Naive thymus-derived CD4-positive, alpha-beta T cell (primary cell): ENCODE measurements around the gene COBLL1. TPM values are rescaled to one million over a fixed set of nuclear protein-coding genes. Genes with fewer than 3 reads are reported as not detected.

Experiments
- ATAC-seq: fragments of 150-1000 bp; cut with Tn5 transposase; 2 replicates; pipeline ENCODE4 v1.10.0; 2021; ENCODE audit warnings: mild to moderate bottlenecking, moderate library complexity
- CTCF ChIA-PET: fragments of 350-600 bp; sonication (Branson Sonifier 250); formaldehyde crosslinking; loops from one replicate; lab custom pipeline; 2021; ENCODE audit warnings: antibody characterized with exemption; lab: Charles Lee
- POLR2A ChIA-PET: fragments of 350-600 bp; sonication (Branson Sonifier 250); formaldehyde crosslinking; loops from one replicate; lab custom pipeline; 2021; ENCODE audit warnings: antibody characterized with exemption, inconsistent platforms; lab: Charles Lee
- DNase-seq, 9 donors: peaks; one replicate each; pipeline versions ENCODE4 v3.0.0 to v3.0.0-alpha.2; 2020 to 2022; ENCODE audit warnings: mixed read lengths in 1 of 9
- H3K27ac ChIP-seq: one replicate; pipeline ENCODE4 v1.7.0; 2013; ENCODE audit warnings: mild to moderate bottlenecking, low read depth, low read length, moderate library complexity
- H3K27me3 ChIP-seq, 2 donors: one replicate each; pipeline ENCODE4 v1.7.0; 2013; ENCODE audit warnings: low read length in 2 of 2, mild to moderate bottlenecking in 2 of 2, moderate library complexity in 2 of 2; ENCODE audit not compliant: control insufficient read depth in 2 of 2, insufficient read depth in 2 of 2
- H3K36me3 ChIP-seq, 3 experiments: 1 replicate in 2 of 3; 2 replicates in 1 of 3; pipeline ENCODE4 v1.7.0; 2013; ENCODE audit warnings: low read length in 3 of 3, mild to moderate bottlenecking in 3 of 3, moderate library complexity in 1 of 3; ENCODE audit not compliant: insufficient read depth in 3 of 3, control insufficient read depth in 2 of 3
- H3K4me1 ChIP-seq, 2 donors: one replicate each; pipeline ENCODE4 v1.7.0; 2013; ENCODE audit warnings: low read length in 2 of 2, mild to moderate bottlenecking in 2 of 2, moderate library complexity in 1 of 2; ENCODE audit not compliant: control insufficient read depth in 2 of 2, insufficient read depth in 2 of 2
- H3K4me3 ChIP-seq: 2 replicates; pipeline ENCODE4 v1.7.0; 2013; ENCODE audit warnings: mild to moderate bottlenecking, low read length
- H3K9me3 ChIP-seq, 3 experiments: 1 replicate in 2 of 3; 2 replicates in 1 of 3; pipeline ENCODE4 v1.7.0; 2013; ENCODE audit warnings: low read length in 3 of 3; ENCODE audit not compliant: control insufficient read depth in 2 of 3
- H3K27ac Mint-ChIP-seq, 9 donors: one replicate each; pipeline ENCODE4 v1.8.0; 2020 to 2022; ENCODE audit warnings: mixed read lengths in 9 of 9, mild to moderate bottlenecking in 8 of 9, moderate library complexity in 5 of 9, inconsistent platforms in 2 of 9
- H3K27me3 Mint-ChIP-seq, 5 donors: one replicate each; pipeline ENCODE4 v1.8.0; 2021 to 2022; ENCODE audit warnings: mixed read lengths in 5 of 5, mild to moderate bottlenecking in 1 of 5
- H3K36me3 Mint-ChIP-seq, 5 donors: one replicate each; pipeline ENCODE4 v1.8.0; 2020 to 2022; ENCODE audit warnings: mixed read lengths in 5 of 5, mild to moderate bottlenecking in 3 of 5, inconsistent platforms in 1 of 5
- H3K4me1 Mint-ChIP-seq, 7 donors: one replicate each; pipeline ENCODE4 v1.8.0; 2020 to 2022; ENCODE audit warnings: mixed read lengths in 7 of 7, mild to moderate bottlenecking in 3 of 7, inconsistent platforms in 1 of 7
- H3K4me3 Mint-ChIP-seq, 10 donors: one replicate each; pipeline ENCODE4 v1.8.0; 2020 to 2022; ENCODE audit warnings: mild to moderate bottlenecking in 10 of 10, mixed read lengths in 10 of 10, moderate library complexity in 6 of 10, inconsistent platforms in 2 of 10
- H3K9me3 Mint-ChIP-seq, 11 donors: one replicate each; pipeline ENCODE4 v1.8.0; 2020 to 2022; ENCODE audit warnings: mixed read lengths in 11 of 11, mild to moderate bottlenecking in 4 of 11, inconsistent platforms in 1 of 11, moderate library complexity in 1 of 11
- intact Hi-C, 2 donors: fragments of 100-400 bp; cut with micrococcal nuclease; formaldehyde crosslinking; loops; one replicate each; pipeline ENCODE4 v1.15.1; 2023
- polyA plus RNA-seq, 2 donors: library from polyadenylated mRNA; unstranded; fragments of 300-500 nt; fragmentation: Illumina TruSeq; gene quantifications; one replicate each; pipeline ENCODE4 v1.2.3, GENCODE V29; 2021
- total RNA-seq, 6 experiments: library from RNA in 5 of 6; stranded (reverse) in 5 of 6; gene quantifications; 1 replicate in 5 of 6; 2 replicates in 1 of 6; pipeline ENCODE4 v1.2.3 and lab custom pipeline; 2021 to 2026

Gene COBLL1
- total and polyA plus RNA-seq, 7 experiments from 2014 or later: 0.22 to 8.0 (median 0.57) TPM; not detected in 2

DNA sequence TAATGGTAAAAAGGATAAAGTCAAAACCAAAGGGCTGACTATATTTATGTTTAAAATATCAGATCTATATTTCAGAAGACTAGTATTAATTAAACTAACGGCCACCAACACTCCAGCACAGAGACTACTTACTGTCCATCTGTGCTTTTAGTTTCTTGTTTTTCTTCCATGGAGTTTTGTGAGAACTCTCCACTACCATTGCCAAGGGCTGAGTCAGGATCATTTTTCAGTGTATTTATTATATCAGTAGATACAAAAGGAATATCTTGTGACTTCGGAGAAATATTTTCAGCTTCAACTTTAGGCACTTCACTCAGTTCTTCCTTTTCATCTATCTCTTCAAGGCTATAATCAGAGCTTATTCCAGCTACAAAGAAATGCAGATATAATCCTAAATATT is 141.2 kb downstream of the COBLL1 start:
- Histone ChIP-seq H3K27me3 (no peaks in the 10 kb centered on the region), H3K27ac (no peak overlapping the region), H3K9me3 (no peaks in the 10 kb centered on the region), H3K4me1 (no peaks in the 10 kb centered on the region), H3K4me3 (no peak overlapping the region), H3K36me3 (no peaks in the 10 kb centered on the region)
- intact Hi-C loops: no loop called here
- ATAC-seq (no peak), DNase-seq (no peak)
- ChIA-PET CTCF (no interaction called here), POLR2A (no interaction called here)
- Mint-ChIP-seq H3K4me3 (no peak overlapping the region), H3K36me3 (no peaks in the 10 kb centered on the region), H3K27me3 (no peaks in the 10 kb centered on the region), H3K9me3 (peaks cover 0 to 4% (median 0%) of the 10 kb centered on the region in 11 donors), H3K4me1 (no peaks in the 10 kb centered on the region), H3K27ac (no peak overlapping the region)

DNA sequence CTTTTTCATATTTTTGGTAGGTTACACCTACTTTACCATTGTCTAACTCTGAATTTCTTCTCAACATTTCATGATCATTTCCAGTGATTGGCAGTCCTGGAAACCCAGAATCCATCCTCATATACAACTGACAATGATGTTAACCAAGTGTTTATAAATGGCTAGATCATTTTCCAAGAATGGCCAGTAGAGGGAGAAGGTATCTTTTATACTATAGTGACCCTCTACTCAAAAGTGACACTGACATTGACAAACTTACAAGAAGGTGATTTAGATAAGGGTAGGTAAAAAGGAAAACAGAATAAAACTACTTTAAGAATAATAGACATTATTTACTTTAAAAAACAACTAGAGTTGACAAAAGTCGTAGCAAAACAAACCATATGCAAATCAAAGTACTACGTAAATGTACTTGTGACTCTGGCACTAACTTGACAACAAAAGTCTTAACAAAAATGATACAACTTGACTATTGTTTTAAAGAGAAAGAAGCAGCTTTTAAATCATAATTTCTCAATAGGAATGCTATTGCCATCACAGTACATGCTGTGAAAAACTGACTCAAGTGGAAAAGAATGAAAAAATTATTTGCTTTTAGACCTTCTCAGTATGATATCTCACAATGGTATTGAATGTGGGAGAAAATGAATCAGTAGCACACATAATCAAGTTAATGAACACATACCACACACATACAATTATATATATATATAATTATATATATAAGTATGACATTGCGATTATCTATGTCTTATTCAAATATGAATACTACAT is 143.7 kb downstream of the COBLL1 start:
- POLR2A ChIA-PET: no interaction called here
- H3K4me3 Mint-ChIP-seq: no peak overlapping the region
- CTCF ChIA-PET: no interaction called here
- peaks cover 0 to 2% (median 0%) of the 10 kb centered on the region in 11 donors for H3K9me3 Mint-ChIP-seq
- no peak overlapping the region for H3K4me3 ChIP-seq
- no peak overlapping the region for H3K27ac ChIP-seq
- no peak for DNase-seq
- no peaks in the 10 kb centered on the region for H3K4me1 Mint-ChIP-seq
- H3K27me3 Mint-ChIP-seq: no peaks in the 10 kb centered on the region
- ATAC-seq: no peak
- H3K27me3 ChIP-seq: no peaks in the 10 kb centered on the region
- no peaks in the 10 kb centered on the region for H3K36me3 ChIP-seq
- no peak overlapping the region for H3K27ac Mint-ChIP-seq
- no peaks in the 10 kb centered on the region for H3K36me3 Mint-ChIP-seq
- H3K4me1 ChIP-seq: no peaks in the 10 kb centered on the region
- intact Hi-C loops: no loop called here
- H3K9me3 ChIP-seq: no peaks in the 10 kb centered on the region

DNA sequence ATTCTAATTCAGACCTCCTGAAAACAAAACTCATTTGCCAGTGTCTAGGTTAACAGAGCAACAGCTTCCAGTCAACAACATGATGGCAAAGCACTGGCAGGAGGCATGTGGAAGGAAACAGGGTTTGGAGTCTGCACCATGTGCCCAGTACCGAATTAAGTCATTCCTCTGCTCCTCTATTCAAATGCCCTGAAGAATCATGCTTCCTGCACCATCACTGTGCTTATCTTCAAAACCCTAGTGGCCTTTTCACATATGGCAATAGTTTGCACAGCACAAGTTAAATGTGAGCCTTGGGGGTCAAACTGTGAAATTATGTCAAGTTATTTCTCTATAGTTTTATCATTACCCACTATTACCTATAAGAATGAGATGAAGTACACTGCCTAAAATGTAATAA is 145.0 kb downstream of the COBLL1 start:
- POLR2A ChIA-PET: no interaction called here
- Histone ChIP-seq H3K27ac (no peak overlapping the region), H3K9me3 (no peaks in the 10 kb centered on the region), H3K4me1 (no peaks in the 10 kb centered on the region), H3K36me3 (no peaks in the 10 kb centered on the region), H3K27me3 (no peaks in the 10 kb centered on the region), H3K4me3 (no peak overlapping the region)
- DNase-seq (no peak), ATAC-seq (no peak)
- Mint-ChIP-seq H3K4me3 (no peak overlapping the region), H3K4me1 (no peaks in the 10 kb centered on the region), H3K27ac (no peak overlapping the region), H3K9me3 (peaks cover 0 to 2% (median 0%) of the 10 kb centered on the region in 11 donors), H3K27me3 (no peaks in the 10 kb centered on the region), H3K36me3 (no peaks in the 10 kb centered on the region)
- intact Hi-C loops: no loop called here
- CTCF ChIA-PET: no interaction called here

DNA sequence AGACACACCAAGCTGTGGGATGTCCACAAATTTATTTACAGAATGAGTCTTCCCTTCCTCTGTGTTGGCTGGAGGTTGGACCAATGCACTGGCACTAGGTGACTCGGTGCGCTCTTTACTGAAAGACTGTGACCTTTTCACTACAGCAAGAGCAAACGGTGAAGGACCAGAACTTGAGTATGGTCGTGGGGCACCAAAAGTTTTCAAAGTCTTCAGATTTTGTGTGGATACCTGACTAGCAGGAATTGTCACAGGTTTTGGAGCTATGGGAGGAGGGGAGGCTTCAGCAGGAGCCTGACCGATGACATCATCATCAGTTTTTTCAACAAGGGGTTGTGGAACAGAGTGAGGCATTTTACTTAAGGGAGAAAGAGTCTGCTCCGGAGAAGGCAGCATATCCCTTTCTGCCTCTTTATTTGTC is 147.3 kb downstream of the COBLL1 start:
- H3K27ac ChIP-seq: no peak overlapping the region
- Mint-ChIP-seq H3K27me3 (no peaks in the 10 kb centered on the region), H3K4me3 (no peak overlapping the region), H3K9me3 (peaks cover 0 to 4% (median 0%) of the 10 kb centered on the region in 11 donors), H3K36me3 (no peaks in the 10 kb centered on the region), H3K27ac (no peak overlapping the region), H3K4me1 (no peaks in the 10 kb centered on the region)
- H3K9me3 ChIP-seq: no peaks in the 10 kb centered on the region
- no peaks in the 10 kb centered on the region for H3K27me3 ChIP-seq
- DNase-seq: no peak
- no peak for ATAC-seq
- no peak overlapping the region for H3K4me3 ChIP-seq
- no peaks in the 10 kb centered on the region for H3K4me1 ChIP-seq
- no peaks in the 10 kb centered on the region for H3K36me3 ChIP-seq
- POLR2A ChIA-PET: no interaction called here
- intact Hi-C loops: no loop called here
- CTCF ChIA-PET: no interaction called here

DNA sequence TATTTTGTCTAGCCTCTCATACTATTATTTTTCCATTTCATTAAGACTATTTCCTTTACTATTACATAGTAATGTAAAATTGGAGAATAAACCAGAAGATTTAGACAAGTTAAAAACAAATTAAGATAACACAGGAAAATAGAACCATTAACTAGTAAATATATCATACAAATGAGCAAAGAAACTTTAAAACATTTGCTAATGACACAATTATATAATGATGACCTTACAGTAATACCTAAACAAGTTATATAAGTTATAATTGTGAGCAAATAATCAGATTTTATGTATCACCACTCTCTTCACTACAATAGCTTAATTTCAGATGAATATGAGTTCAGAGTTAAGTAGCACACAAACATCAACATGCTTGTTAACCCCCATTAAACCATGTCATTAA is 147.8 kb downstream of the COBLL1 start:
- Mint-ChIP-seq H3K27ac (no peak overlapping the region), H3K4me1 (no peaks in the 10 kb centered on the region), H3K27me3 (no peaks in the 10 kb centered on the region), H3K9me3 (peaks cover 0 to 4% (median 0%) of the 10 kb centered on the region in 11 donors), H3K36me3 (no peaks in the 10 kb centered on the region), H3K4me3 (no peak overlapping the region)
- intact Hi-C loops: no loop called here
- Histone ChIP-seq H3K4me1 (no peaks in the 10 kb centered on the region), H3K9me3 (no peaks in the 10 kb centered on the region), H3K27me3 (no peaks in the 10 kb centered on the region), H3K4me3 (no peak overlapping the region), H3K27ac (no peak overlapping the region), H3K36me3 (no peaks in the 10 kb centered on the region)
- CTCF ChIA-PET: no interaction called here
- ATAC-seq (no peak), DNase-seq (no peak)
- POLR2A ChIA-PET: no interaction called here

DNA sequence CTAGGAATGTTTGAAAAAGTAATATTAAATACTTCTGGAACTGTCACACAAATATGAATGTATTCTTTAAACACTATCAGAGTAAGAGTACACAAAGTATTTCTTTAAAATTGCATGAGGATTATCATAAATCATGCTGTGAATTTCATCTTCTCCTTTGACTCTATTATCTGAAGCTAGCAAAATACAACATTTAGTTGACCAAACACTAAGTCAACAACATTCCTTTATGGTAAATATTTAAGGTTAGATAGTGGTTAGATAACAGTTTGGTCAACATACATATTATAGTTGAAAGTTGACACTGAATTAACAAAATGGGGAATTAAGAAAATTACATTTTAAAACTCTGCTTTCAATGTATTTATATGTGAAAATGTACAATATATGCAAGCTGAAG is 148.2 kb downstream of the COBLL1 start:
- no peak overlapping the region for H3K4me3 ChIP-seq

DNA sequence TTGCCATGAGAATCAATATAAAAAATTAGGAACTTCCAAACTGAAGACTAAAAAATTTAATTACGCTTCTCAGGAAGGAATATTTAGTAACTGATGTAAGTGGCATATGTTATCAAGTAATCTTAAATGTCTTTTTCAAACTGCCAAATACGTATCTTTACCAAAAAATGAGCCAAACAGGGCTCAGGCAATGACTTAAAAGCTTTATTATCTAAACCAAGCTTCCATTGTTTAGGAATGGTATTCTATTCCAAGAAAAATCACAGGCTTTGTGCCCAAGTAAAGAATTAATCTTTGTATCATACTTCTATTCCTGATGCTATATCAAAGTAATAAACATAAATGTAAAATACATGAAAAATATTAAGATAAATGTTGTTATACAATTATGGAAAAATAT is 148.7 kb downstream of the COBLL1 start:
- intact Hi-C loops: no loop called here
- no peak overlapping the region for H3K27ac ChIP-seq
- POLR2A ChIA-PET: no interaction called here

More for the DNA sequence above, 148.2 kb downstream of the COBLL1 start:
- no peak overlapping the region for H3K27ac ChIP-seq
- intact Hi-C loops: no loop called here
- H3K36me3 Mint-ChIP-seq: no peaks in the 10 kb centered on the region
- H3K27ac Mint-ChIP-seq: no peak overlapping the region
- no peaks in the 10 kb centered on the region for H3K27me3 ChIP-seq
- peaks cover 0 to 4% (median 0%) of the 10 kb centered on the region in 11 donors for H3K9me3 Mint-ChIP-seq
- DNase-seq (no peak), ATAC-seq (no peak)
- no peak overlapping the region for H3K4me3 Mint-ChIP-seq
- no peaks in the 10 kb centered on the region for H3K9me3 ChIP-seq
- ChIA-PET CTCF (no interaction called here), POLR2A (no interaction called here)
- no peaks in the 10 kb centered on the region for H3K4me1 ChIP-seq
- no peaks in the 10 kb centered on the region for H3K4me1 Mint-ChIP-seq
- no peaks in the 10 kb centered on the region for H3K27me3 Mint-ChIP-seq
- H3K36me3 ChIP-seq: no peaks in the 10 kb centered on the region

More for the DNA sequence above, 148.7 kb downstream of the COBLL1 start:
- H3K4me3 ChIP-seq: no peak overlapping the region
- no peaks in the 10 kb centered on the region for H3K36me3 Mint-ChIP-seq
- H3K9me3 Mint-ChIP-seq: peaks cover 0 to 4% (median 0%) of the 10 kb centered on the region in 11 donors
- no peaks in the 10 kb centered on the region for H3K36me3 ChIP-seq
- no peaks in the 10 kb centered on the region for H3K4me1 Mint-ChIP-seq
- DNase-seq: no peak
- no peaks in the 10 kb centered on the region for H3K27me3 Mint-ChIP-seq
- CTCF ChIA-PET: no interaction called here
- ATAC-seq: no peak
- H3K9me3 ChIP-seq: no peaks in the 10 kb centered on the region
- no peaks in the 10 kb centered on the region for H3K4me1 ChIP-seq
- H3K27me3 ChIP-seq: no peaks in the 10 kb centered on the region
- no peak overlapping the region for H3K4me3 Mint-ChIP-seq
- H3K27ac Mint-ChIP-seq: no peak overlapping the region
